Hypothalamus (tissue), 51 donors: Measurements from ENCODE around the gene LRRK1.
"Not testable (repeated sequence)": the region's sequence is repeated elsewhere in the genome, so short reads cannot be mapped to it uniquely, and the experiment has no call there.

Experiments used
- DNase-seq, 51 donors: peaks; one replicate each; lab custom pipeline; 2025; lab: John Stamatoyannopoulos, UW

Gene LRRK1

DNA sequence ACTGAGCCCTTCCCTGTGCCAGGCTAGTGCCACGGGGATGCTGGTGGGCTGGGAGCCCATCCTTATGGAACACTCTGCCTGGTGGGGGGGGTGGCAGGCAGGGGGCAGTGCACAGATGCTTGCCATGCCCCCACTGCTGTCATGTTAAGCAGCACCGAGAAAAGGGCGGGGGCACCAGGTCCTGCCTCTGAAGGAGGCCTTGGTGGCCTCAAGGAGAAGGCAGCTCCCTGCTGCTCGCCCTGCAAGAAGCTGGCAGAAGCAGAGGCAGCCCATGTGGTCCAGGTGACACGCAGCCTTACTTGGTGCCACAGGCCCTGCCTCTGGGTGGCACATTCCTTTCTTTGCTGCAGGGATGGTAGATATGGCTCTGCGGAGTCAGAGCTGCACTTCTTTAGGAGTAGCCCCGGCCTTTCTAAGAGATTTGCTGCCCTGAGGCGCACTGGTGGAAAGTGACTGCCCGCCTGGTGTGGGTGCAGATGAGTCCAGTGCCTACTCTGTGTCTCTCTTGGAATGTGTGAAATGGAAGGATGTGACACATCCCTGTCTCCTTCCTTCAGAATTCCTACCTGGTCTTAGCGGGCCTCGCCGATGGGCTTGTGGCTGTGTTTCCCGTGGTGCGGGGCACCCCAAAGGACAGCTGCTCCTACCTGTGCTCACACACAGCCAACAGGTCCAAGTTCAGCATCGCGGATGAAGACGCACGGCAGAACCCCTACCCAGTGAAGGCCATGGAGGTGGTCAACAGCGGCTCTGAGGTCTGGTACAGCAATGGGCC is 145.8 kb downstream of the LRRK1 start:
- no peak for DNase-seq

DNA sequence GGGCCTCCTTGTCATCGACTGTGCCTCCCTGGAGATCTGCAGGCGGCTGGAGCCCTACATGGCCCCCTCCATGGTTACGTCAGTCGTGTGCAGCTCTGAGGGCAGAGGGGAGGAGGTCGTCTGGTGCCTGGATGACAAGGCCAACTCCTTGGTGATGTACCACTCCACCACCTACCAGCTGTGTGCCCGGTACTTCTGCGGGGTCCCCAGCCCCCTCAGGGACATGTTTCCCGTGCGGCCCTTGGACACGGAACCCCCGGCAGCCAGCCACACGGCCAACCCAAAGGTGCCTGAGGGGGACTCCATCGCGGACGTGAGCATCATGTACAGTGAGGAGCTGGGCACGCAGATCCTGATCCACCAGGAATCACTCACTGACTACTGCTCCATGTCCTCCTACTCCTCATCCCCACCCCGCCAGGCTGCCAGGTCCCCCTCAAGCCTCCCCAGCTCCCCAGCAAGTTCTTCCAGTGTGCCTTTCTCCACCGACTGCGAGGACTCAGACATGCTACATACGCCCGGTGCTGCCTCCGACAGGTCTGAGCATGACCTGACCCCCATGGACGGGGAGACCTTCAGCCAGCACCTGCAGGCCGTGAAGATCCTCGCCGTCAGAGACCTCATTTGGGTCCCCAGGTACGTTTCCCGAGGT is 146.5 kb downstream of the LRRK1 start:
- no peak for DNase-seq

DNA sequence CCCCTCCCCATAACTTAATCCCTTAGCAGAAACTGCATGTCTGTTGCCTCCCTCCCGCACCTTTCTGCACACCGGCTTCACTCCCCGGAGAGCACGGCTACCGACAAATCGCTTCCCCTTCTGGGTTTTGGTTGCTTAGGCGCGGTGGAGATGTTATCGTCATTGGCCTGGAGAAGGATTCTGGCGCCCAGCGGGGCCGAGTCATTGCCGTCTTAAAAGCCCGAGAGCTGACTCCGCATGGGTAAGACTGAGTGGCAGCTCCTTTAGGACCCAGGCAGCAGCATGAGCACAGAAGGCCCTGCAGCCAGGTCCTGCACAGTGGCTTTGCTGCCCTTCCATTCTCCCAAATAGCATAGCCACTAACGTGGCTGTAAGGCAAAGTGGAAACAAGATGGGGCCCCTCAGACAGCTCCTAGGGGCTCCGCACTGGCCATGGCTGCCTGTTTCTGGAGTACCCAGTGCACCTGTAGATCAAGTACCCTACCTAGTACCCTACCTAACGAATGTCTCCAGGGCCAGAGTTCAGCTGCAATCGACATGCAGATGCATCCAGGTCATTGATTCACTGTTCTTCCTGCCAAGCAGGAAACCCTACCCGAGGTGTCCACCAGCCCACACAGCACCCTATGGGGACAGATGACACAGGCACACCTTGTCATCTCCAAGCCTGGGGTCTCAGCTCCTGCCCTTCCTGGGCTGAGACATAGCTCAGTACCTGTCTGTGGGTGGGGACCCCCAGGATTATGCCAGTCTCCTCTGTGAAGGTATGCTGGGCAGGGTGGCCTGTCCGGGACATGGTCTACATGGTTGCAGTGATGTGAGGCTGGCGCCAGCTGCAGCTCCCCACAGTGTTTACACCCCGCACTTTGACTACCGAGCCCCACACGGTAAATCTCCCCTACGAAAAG is 147.6 kb downstream of the LRRK1 start:
- DNase-seq: no peak

DNA sequence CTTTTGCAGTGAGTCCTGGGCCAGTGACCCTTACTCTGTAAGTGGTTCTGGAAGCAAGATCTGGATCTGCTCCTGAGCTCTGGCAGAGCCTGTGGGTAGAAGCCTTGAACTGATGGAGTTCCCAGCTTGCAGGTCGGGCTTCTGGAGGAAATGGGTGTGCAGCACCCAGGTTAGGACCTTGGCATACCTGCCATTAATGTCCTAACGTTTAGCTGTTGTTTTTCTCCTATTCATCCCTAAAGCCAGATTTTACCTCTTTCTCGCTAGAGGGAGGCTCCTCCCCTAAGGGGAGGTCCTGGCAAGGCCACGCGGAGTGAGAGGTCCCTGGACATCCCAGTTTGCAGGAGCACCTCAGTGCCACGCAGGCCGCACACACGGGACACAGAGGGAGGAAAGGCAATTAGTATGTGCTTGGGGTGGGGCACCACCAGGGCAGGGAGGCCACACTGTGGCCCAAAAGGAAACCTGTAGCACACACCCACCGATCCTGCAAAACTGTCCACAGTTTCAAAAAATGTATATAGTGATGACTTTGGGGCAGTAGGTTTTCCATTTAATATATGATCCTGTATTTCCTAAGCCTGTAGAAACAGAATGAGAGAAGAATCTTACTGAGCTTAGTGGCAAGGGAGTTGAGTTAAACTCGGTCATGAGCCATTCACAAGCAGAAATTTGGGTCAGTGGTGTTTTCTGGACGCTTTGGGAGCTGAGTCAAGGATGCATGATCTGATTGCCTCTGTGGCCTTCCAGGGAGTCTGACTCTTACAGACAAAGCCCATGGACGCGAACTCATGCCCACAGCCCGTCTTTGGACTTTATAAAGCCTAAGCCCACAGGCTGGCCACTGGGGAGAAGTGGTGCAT is 148.7 kb downstream of the LRRK1 start:
- no peak for DNase-seq

DNA sequence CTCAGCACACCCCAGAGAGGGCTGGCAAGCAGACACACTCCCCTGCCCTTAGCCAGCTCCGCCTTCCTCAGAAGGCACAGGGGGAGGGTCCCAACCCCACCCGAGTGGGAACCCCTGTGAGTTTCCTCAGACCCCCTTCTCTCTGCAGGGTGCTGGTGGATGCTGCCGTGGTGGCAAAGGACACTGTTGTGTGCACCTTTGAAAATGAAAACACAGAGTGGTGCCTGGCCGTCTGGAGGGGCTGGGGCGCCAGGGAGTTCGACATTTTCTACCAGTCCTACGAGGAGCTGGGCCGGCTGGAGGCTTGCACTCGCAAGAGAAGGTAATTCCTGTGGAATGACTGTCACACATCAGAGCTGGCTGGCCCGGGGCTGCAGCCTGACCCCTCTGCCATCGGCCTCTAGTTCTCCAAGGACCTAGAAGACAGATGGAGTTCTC is 149.4 kb downstream of the LRRK1 start:
- DNase-seq: no peak

DNA sequence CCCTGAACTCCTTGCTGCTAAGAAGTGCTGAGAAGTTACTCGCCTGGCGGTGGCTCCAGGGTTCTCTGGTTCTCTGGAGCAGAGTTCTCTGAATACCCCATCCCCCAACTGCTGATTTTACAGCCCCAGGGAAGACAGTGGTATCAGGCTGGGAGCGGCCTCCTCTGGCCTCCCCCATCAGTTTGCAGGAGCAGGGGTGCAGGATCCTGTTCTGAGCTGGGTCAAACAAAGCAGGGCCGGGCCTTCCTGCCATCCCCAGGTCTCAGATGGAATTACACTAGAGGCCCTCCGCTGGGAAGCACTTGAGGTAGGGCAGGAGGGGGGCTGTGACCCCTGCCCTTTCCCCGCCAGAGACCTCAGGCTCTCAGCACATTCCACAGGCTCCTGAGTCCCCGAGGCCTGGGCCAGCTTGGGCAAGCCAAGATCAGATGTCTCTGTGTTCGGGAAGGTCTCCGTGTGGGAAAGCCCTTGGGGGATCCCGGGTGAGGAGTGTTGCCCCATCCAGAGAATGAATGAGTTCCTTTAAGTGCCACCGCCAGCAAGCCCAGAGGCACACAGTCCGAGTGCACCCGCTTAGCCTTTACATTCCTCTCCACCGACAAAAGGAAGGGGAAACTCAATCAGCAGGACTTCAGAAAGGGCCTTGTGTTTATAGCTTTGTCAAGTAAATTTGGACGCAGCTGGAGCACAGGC is 149.9 kb downstream of the LRRK1 start:
- no peak for DNase-seq

DNA sequence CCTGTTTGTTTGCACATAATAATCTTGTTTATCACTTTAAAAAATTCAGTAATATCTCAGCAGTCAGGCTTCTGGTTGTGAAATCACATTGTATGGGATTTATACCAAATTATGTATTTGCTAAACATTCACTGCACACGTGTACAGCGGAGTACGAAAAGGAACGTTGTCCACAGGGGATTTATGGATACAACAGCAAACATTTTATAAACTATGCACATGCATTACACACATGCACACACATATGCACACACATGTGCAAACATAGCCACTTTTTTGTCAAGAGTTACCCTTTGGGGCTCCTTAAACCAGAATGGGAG is 150.5 kb downstream of the LRRK1 start:
- no peak for DNase-seq

DNA sequence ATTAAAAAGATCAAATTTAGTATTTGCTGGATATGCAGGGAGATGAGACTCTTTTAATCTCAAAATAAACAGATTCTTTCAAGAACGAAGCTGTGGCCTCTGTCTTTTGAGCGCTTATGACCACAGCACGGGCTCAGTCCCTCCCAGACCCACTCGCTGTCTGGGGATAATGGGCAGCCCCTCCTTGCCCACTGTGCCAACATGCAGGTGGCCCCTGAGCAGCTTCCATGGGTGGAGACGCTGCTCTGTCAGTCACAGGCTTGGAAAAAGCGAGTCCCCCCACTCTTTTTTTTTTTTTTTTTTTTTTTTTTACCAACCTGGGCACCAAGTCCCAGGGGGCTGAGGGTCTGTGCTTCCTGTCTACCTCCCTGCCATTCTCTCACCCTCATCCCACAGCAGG is 150.9 kb downstream of the LRRK1 start:
- no peak for DNase-seq

DNA sequence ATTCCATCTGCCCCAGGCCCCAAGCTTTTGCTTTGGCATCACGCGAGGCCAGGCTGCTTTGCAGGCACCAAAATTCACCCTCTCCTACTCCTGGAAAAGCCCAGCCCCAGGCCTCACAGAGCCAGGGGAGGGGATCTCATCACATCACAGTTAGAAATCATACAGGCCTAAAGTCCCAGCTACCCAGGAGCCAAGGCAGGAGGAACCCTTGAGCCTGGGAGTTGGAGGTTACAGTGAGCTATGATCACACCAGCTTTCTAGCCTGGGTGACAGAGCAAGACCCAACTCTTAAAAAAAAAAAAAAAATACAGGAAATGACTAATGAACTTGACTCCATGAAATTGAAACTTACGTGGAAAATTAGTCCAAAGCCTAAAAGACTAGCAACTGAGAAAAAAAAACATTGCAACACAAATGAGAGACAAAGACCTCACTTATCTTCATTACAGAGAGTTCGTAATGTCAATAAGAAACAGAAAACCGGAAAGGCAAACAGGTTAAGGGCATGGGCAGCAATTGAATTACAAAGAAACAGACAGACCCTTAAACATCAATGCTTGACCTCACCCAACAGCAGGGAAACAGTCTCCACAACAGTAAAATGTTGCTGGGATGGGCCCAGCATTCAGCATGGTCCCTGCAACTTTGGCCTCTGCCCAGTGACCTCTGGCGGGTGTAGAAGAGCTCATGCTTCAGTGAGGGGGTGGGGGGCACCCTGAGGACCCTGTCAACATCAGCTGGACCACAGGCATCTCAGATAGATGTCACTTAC is 151.5 kb downstream of the LRRK1 start:
- DNase-seq: no peak

DNA sequence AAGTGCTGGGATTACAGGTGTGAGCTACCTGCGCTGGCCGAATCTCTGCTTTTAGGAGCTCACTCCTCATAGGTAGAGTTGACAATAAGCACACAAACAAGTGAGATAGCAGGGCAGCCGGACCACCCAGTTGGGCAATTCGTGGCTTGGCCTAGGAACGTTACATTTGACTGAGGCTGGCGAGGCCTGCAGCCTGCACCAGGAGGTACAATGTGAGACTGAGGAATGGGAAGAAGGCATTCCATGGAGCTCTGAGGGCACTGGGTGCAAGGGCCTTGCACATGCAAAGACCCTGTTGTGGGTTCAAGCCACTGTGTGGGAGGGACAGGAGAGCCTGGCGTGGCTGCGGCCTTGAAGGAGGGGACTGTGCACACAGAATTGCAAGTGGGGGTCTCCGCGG is 152.5 kb downstream of the LRRK1 start:
- no peak for DNase-seq

DNA sequence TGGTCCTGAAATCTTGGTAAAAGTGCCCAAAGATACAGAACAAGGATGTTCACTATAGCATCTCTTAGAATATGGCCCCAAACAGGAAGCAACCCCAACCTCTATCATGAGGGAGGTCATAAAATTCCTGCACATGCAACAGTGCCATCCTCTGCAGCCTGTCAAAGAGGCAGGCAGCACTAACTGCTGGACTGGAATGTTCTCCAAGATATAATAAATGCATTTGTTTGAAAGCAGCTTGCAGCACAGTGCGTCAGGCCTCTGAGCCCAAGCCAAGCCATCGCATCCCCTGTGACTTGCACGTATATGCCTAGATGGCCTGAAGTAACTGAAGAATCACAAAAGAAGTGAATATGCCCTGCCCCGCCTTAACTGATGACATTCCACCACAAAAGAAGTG is 153.1 kb downstream of the LRRK1 start:
- DNase-seq: not testable (repeated sequence)

DNA sequence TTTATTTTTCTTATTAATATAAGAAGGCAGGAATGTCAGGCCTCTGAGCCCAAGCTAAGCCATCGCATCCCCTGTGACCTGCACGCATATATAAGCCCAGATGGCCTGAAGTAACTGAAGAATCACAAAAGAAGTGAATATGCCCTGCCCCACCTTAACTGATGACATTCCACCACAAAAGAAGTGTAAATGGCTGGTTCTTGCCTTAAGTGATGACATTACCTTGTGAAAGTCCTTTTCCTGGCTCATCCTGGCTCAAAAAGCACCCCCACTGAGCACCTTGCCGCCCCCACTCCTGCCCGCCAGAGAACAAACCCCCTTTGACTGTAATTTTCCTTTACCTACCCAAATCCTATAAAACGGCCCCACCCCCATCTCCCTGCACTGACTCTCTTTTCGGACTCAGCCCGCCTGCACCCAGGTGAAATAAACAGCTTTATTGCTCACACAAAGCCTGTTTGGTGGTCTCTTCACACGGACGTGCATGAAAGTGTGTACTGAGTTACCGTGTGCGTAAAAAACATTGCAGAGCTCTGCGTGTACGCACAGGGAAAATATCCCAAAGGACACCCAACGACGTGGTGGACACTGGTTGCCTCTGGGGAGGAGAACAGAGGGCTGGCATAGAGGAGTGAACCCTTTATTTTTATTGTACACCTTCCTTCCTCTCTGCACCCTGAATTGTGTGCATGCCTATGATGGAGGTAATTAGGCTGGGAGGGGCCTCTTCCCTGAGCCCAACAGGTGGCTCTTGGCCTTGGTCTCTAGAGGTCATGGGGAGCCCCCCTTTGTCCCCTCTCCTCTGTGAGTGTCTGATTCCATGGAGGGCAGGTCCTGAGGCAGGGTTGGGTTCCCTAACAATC is 158.9 kb downstream of the LRRK1 start:
- not testable (repeated sequence) for DNase-seq

DNA sequence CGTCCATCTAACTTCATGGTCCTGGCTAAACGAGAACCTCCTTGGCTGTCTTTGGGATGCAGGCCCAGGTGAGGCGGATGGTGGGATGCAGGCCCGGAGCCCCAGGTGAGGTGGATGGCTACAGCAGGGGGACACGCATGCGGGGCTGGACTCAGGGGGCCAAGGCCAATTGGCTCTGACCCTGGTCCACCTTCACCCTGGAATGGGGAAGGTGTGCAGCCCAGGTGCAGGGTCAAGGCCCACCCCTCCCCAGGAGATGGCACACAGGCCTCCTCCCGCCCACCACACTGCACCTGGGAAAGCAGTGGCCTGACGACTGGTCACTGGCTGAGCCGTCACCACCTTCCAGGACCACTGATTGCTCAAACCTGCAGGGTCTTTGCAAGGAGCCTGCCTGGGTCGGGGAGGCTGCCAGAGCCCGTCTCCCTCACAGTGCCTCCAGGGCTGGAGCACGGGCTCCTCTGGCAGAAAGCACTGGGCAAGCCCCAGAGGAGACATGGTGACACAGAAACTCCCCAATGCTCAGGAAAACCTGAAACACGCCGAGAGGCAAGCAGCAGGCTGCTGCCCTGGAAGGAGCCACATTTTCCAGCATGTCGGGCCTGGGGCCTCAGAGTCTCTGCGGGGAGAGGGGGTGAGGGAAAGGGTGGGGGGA is 159.6 kb downstream of the LRRK1 start:
- DNase-seq: no peak

DNA sequence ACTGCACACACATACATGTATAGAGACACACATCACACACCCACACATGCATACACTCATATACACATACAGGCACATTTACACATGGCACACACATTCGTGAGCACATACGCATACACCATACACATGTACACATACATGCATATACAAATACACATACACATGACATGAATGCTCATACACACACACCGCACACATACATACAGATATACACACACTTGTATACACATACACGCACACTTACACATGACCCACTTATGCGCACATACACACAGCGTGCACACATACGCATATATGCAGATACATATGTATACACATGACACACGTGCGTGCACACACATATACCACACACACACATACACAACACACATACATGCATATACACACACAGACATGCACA is 162.7 kb downstream of the LRRK1 start:
- DNase-seq: no peak

DNA sequence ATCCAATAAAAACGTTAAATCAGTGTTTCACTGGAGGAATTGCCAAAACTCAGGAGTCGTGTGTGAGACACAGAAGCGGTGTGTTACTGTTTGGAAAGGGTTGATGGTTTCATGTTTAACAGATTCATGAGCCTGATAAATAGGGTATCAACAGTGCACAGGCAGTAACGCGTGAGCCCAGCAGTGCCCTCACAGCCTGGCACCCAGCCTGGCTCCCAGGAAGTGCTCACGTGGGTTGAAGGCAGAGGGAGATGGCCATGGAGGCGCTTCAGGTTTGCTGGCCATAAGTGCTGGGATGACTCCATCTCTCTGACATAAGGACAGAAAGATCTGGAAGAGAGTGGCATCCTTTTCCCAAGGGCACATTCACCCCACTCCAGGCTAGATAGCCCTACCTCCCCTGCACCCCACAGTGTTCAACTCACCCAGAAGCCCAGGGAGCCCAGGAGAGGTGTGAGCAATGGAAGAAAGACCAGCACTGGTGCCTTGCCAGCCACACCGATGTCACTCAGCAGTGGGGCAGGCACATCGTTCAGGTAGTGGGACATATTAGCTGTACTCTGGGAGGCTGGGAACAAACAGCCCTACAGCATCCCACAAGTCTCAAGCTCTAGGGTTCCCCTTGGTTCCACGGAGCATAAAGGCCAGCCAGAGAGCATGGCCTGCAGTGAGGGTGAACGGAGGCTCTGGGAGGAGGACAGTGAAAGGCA is 164.3 kb downstream of the LRRK1 start:
- DNase-seq: no peak

DNA sequence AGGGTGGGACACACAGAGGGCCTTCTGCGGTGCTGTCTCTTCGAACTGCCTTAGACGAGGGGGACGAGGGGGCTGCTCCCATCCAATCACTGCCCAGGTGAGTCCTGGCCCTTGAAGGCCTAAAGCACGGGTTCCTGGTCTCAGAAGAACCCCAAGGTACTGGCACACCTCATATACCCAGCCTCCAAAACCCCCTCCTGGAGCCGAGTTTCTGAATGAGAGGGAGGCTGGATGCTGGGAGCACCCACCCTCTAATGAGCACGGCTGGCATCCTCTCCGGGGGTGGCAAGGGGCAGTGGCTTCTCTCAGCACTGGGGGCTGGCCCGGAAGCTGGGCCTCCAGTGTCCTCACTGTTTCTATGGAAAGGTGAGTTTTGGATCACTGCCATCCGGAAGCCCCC is 165.6 kb downstream of the LRRK1 start:
- no peak for DNase-seq

DNA sequence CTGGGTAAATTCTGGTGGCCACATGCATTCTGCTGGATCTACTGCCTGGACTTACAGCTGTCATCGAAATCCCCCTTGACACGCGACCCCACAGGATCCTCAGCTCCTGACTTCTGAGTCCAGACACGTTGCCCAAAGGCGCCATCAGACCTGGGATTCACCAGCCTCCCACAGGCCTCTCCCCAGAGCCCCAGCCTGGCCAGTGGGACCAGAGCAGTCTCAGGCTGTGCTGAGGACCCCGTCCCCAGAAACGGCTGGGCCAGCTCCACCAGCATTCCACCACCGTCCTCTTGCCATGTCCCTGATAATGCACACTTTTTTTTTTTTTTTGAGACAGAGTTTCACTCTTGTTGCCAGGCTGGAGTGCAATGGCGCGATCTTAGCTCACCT is 166.1 kb downstream of the LRRK1 start:
- DNase-seq: no peak
